ENCODE data around the gene GALNT2. TPM values are rescaled to one million over a fixed set of nuclear protein-coding genes. Genes with fewer than 3 reads are reported as not detected.

The GALNT2 gene
- total and polyA plus RNA-seq, 2 donors from 2014 or later, result 20.2 to 59.2 TPM

DNA sequence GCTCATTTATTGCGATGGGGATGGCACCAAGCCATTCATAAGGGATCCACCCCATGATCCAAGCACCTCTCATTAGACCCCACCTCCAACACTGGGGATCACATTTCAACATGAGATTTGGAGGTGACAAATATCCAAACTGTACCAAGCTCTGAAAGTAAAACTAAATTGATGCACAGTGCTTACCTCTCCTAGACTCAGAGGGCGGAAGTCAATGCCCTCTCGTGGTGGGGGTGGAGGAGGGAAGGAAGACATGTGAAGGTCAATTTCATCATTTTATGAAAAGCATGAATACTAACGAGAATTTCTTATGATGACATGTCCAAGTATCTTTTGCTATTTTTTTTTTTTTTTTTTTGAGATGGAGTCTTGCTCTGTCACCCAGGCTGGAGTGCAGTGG, 239.1 kb downstream of the GALNT2 start:
- H3K9me3 ChIP-seq (ENCODE audit: control insufficient read depth in 2 of 3, insufficient read depth in 1 of 3, low read length in 3 of 3), result no peaks in the 10 kb centered on the region
- DNase-seq (no peak), FAIRE-seq (no peak)
- H3K4me3 ChIP-seq (ENCODE audit: low read length in 3 of 3), result no peak overlapping the region
- intact Hi-C loops (cut with DNase I), result no loop called here
- no peaks in the 10 kb centered on the region for H3K36me3 ChIP-seq (ENCODE audit: control insufficient read depth in 2 of 3, insufficient read depth in 3 of 3, low read length in 3 of 3)
- H3K27ac ChIP-seq (ENCODE audit: low read depth in 2 of 2, low read length in 2 of 2), result no peak overlapping the region
- peaks cover 0 to 2% (median 0%) of the 10 kb centered on the region in 3 donors for H3K4me1 ChIP-seq (ENCODE audit: control insufficient read depth in 2 of 3, insufficient read depth in 2 of 3, low read depth in 1 of 3, low read length in 3 of 3)
- no peaks in the 10 kb centered on the region for H3K27me3 ChIP-seq (ENCODE audit: control insufficient read depth, insufficient read depth, low read length)
- H3K9ac ChIP-seq (ENCODE audit: low read length in 3 of 3), result no peak overlapping the region
- TF ChIP-seq, protein P1, sequence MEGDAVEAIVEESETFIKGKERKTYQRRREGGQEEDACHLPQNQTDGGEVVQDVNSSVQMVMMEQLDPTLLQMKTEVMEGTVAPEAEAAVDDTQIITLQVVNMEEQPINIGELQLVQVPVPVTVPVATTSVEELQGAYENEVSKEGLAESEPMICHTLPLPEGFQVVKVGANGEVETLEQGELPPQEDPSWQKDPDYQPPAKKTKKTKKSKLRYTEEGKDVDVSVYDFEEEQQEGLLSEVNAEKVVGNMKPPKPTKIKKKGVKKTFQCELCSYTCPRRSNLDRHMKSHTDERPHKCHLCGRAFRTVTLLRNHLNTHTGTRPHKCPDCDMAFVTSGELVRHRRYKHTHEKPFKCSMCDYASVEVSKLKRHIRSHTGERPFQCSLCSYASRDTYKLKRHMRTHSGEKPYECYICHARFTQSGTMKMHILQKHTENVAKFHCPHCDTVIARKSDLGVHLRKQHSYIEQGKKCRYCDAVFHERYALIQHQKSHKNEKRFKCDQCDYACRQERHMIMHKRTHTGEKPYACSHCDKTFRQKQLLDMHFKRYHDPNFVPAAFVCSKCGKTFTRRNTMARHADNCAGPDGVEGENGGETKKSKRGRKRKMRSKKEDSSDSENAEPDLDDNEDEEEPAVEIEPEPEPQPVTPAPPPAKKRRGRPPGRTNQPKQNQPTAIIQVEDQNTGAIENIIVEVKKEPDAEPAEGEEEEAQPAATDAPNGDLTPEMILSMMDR (IDR thresholded peaks at IDR 0.05; ENCODE audit: borderline replicate concordance, extremely low read depth, insufficient read depth), result no peak

DNA sequence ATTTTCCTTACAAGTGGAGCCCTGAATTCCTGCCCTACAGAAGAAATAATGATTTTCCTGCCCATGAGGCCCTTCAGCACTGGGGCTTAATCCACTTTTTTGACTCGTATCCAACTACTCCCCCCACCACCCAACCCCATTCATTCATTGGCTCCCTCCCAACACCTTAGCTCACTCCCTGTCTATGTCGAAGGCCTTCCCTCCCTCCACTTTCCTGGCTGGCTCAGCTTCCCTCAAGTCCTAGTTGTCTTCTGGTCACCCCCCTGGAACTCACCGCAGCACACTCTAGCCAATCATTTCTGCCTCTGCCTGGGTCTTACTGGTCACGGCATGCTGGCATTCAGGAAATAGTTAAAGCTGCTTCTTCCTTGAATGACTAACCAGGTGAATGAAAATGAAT, 240.2 kb downstream of the GALNT2 start:
- Histone ChIP-seq H3K36me3 (ENCODE audit: control insufficient read depth in 2 of 3, insufficient read depth in 3 of 3, low read length in 3 of 3) (no peaks in the 10 kb centered on the region), H3K4me1 (ENCODE audit: control insufficient read depth in 2 of 3, insufficient read depth in 2 of 3, low read depth in 1 of 3, low read length in 3 of 3) (peaks cover 0 to 2% (median 0%) of the 10 kb centered on the region in 3 donors), H3K27me3 (ENCODE audit: control insufficient read depth, insufficient read depth, low read length) (no peaks in the 10 kb centered on the region), H3K9me3 (ENCODE audit: control insufficient read depth in 2 of 3, insufficient read depth in 1 of 3, low read length in 3 of 3) (no peaks in the 10 kb centered on the region), H3K9ac (ENCODE audit: low read length in 3 of 3) (no peak overlapping the region), H3K4me3 (ENCODE audit: low read length in 3 of 3) (no peak overlapping the region), H3K27ac (ENCODE audit: low read depth in 2 of 2, low read length in 2 of 2) (no peak overlapping the region)
- FAIRE-seq (no peak), DNase-seq (peak in 2 of 5 donors; percentile 16 to 28)
- TF ChIP-seq, protein P1 (IDR thresholded peaks at IDR 0.05; ENCODE audit: borderline replicate concordance, extremely low read depth, insufficient read depth), result no peak
- intact Hi-C loops (cut with DNase I), result no loop called here

DNA sequence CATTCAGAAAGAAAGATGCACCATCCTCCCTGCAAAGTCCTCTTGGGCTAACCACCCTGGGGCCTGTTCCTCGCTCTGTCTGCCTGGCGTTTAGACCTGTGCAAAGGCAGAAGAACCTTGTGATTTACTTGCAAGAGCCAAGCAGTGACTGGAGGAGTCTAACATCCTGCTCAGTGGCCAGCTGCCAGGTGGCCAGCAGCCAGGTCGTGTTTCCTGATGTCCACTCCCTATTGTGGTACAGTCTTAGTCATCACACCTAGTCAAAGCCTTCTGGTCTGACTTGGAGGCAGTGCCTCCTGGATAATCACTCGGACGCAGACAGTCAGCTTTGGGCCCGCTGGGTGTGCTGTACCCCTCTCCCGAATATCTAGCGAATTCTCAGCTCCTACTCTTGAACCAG, 241.0 kb downstream of the GALNT2 start:
- intact Hi-C loops (cut with DNase I), result no loop called here
- Histone ChIP-seq H3K9ac (ENCODE audit: low read length in 3 of 3) (no peak overlapping the region), H3K36me3 (ENCODE audit: control insufficient read depth in 2 of 3, insufficient read depth in 3 of 3, low read length in 3 of 3) (no peaks in the 10 kb centered on the region), H3K4me3 (ENCODE audit: low read length in 3 of 3) (no peak overlapping the region), H3K9me3 (ENCODE audit: control insufficient read depth in 2 of 3, insufficient read depth in 1 of 3, low read length in 3 of 3) (no peaks in the 10 kb centered on the region), H3K27ac (ENCODE audit: low read depth in 2 of 2, low read length in 2 of 2) (no peak overlapping the region), H3K4me1 (ENCODE audit: control insufficient read depth in 2 of 3, insufficient read depth in 2 of 3, low read depth in 1 of 3, low read length in 3 of 3) (peaks cover 0 to 2% (median 0%) of the 10 kb centered on the region in 3 donors), H3K27me3 (ENCODE audit: control insufficient read depth, insufficient read depth, low read length) (no peaks in the 10 kb centered on the region)
- no peak for FAIRE-seq
- DNase-seq, result peak in 2 of 5 donors; percentile 39 to 96
- TF ChIP-seq, protein P1 (IDR thresholded peaks at IDR 0.05; ENCODE audit: borderline replicate concordance, extremely low read depth, insufficient read depth), result no peak

DNA sequence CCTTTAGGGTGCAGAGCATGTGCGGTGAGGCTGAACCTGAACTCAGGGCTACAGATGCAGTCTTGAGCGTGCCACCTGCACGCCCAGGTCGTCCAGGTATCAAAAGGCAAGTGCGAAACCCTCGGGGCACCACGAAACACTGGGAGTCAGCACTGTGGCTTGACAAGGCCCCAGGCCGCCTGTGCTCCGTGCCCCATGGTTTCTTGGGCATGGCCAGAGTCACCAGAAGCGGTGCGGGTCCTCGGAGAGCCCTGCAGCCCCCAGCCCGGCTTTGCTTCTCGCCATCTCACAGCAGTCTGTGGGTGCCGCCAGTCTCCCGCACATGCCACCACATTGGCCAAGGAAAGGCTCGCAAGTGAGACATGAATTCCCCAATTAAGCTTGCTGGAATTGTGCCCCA, 241.8 kb downstream of the GALNT2 start:
- Histone ChIP-seq H3K27ac (ENCODE audit: low read depth in 2 of 2, low read length in 2 of 2) (no peak overlapping the region), H3K36me3 (ENCODE audit: control insufficient read depth in 2 of 3, insufficient read depth in 3 of 3, low read length in 3 of 3) (no peaks in the 10 kb centered on the region), H3K4me1 (ENCODE audit: control insufficient read depth in 2 of 3, insufficient read depth in 2 of 3, low read depth in 1 of 3, low read length in 3 of 3) (peaks cover 0 to 2% (median 0%) of the 10 kb centered on the region in 3 donors), H3K27me3 (ENCODE audit: control insufficient read depth, insufficient read depth, low read length) (no peaks in the 10 kb centered on the region), H3K9me3 (ENCODE audit: control insufficient read depth in 2 of 3, insufficient read depth in 1 of 3, low read length in 3 of 3) (no peaks in the 10 kb centered on the region), H3K9ac (ENCODE audit: low read length in 3 of 3) (no peak overlapping the region), H3K4me3 (ENCODE audit: low read length in 3 of 3) (no peak overlapping the region)
- intact Hi-C loops (cut with DNase I), result no loop called here
- peak in 1 of 5 donors; percentile 68 for DNase-seq
- no peak for FAIRE-seq
- TF ChIP-seq, protein P1 (IDR thresholded peaks at IDR 0.05; ENCODE audit: borderline replicate concordance, extremely low read depth, insufficient read depth), result no peak

Measured in kidney (tissue), 14 donors.